ENCODE data around the gene SCN4B. TPM values are rescaled to one million over a fixed set of nuclear protein-coding genes. Genes with fewer than 3 reads are reported as not detected.
A peak's percentile ranks its signal among the peaks of the same experiment; 100 is the strongest.
"Not testable (repeated sequence)": the region's sequence is repeated elsewhere in the genome, so short reads cannot be mapped to it uniquely, and the experiment has no call there.

The SCN4B gene, protein sequence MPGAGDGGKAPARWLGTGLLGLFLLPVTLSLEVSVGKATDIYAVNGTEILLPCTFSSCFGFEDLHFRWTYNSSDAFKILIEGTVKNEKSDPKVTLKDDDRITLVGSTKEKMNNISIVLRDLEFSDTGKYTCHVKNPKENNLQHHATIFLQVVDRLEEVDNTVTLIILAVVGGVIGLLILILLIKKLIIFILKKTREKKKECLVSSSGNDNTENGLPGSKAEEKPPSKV
- not detected in 2 replicates for total RNA-seq (2014; rRNA removed; shearing (Covaris generic))
- 0.04 and 0.06 TPM in 2 replicates for polyA plus RNA-seq (2015; cell fraction: cytosol; rRNA removed)
- not detected in 2 replicates for polyA plus RNA-seq (2015; cell fraction: nucleus; rRNA removed)

DNA sequence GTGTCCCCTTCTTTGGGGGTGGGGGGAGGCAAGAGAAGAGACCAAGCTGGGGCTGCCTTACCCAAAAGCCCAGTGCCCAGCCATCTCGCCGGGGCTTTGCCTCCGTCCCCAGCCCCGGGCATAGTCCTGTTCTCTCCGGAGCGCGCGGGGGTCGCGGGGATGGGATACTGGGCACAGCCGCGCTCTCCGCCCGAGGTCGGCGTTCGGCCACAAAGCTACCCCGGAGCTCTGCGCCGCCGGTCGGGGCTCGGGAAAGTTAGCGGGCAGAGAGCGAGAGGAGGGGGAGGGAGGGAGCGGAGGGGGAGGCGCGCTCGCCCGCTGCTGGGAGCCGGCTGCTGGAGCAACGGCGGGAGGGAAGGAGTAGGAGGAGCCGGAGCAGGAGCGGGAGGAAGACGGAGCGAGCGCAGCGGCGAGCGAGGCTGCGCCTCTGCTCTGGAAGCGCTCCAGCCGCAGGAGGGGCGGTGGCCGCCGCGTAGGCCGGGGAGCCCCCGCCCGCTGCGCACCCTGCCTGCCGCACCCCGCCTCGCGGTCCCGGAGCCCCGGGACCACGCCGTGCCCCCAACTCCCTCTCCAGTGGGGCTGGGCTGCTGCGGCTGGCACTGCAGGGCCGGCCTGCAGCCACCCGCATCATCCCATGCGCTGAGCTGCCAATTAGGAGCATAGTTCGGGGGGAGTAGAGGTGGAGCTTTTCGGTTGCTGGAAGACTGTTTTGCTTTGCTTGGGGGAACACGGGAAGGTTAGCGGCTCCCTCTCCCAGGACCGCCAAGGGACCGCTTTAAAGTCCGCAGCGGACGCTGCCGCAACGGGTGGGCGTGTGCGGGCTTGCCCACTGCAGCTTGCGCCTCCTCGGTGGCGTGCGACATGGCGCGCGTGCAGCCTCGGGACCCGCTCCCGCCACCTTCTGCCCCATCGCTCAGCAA is at the start of gene SCN4B:
SCN4B (minus strand) TSS at position 272 of the 920 bp plus-strand sequence; CDS start at position 122, 150 bp downstream.
- peak; percentile 12 for DNase-seq (ENCODE audit: low read depth, low spot score)
- in situ Hi-C loops (cut with HindIII; ENCODE audit: low pct_unique_long_range_greater_than_20kb, low sequenced_read_pairs), result no loop called here

- DNase-seq (ENCODE audit: low read depth, low spot score), result no peak
- in situ Hi-C loops (cut with HindIII; ENCODE audit: low pct_unique_long_range_greater_than_20kb, low sequenced_read_pairs), result no loop called here
Measured at GRCh38 chr11:118201966-118202365, 49.3 kb upstream of the SCN4B start.

- no peak for DNase-seq (ENCODE audit: low read depth, low spot score)
- in situ Hi-C loops (cut with HindIII; ENCODE audit: low pct_unique_long_range_greater_than_20kb, low sequenced_read_pairs), result no loop called here
Measured at GRCh38 chr11:118200901-118201680, 48.5 kb upstream of the SCN4B start.

- no peak for DNase-seq (ENCODE audit: low read depth, low spot score)
- in situ Hi-C loops (cut with HindIII; ENCODE audit: low pct_unique_long_range_greater_than_20kb, low sequenced_read_pairs), result no loop called here
Measured at GRCh38 chr11:118200497-118200896, 47.9 kb upstream of the SCN4B start.

DNA sequence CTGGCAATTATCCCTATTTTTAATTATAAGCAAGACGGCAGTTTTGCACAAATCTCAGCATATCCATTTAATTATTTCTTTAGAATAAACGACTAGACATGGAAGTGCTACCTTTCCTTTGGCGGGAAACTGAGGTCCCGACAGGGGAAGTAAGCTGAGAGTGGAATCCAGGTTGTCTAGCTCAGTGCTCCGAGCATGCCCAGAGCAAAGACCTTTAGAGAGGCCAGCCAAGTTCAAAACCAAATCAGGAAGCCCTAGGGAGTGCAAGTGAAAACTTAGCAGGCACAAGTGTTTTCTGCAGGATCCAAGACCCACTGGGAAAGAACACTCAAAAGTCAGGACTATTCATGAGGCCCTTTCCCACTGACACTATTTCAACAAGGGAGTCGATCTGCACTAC is 46.5 kb upstream of the SCN4B start:
- in situ Hi-C loops (cut with HindIII; ENCODE audit: low pct_unique_long_range_greater_than_20kb, low sequenced_read_pairs), result no loop called here
- no peak for DNase-seq (ENCODE audit: low read depth, low spot score)

- DNase-seq (ENCODE audit: low read depth, low spot score), result peak; percentile 64
- in situ Hi-C loops (cut with HindIII; ENCODE audit: low pct_unique_long_range_greater_than_20kb, low sequenced_read_pairs), result no loop called here
Measured at GRCh38 chr11:118198370-118198769, 45.7 kb upstream of the SCN4B start.

DNA sequence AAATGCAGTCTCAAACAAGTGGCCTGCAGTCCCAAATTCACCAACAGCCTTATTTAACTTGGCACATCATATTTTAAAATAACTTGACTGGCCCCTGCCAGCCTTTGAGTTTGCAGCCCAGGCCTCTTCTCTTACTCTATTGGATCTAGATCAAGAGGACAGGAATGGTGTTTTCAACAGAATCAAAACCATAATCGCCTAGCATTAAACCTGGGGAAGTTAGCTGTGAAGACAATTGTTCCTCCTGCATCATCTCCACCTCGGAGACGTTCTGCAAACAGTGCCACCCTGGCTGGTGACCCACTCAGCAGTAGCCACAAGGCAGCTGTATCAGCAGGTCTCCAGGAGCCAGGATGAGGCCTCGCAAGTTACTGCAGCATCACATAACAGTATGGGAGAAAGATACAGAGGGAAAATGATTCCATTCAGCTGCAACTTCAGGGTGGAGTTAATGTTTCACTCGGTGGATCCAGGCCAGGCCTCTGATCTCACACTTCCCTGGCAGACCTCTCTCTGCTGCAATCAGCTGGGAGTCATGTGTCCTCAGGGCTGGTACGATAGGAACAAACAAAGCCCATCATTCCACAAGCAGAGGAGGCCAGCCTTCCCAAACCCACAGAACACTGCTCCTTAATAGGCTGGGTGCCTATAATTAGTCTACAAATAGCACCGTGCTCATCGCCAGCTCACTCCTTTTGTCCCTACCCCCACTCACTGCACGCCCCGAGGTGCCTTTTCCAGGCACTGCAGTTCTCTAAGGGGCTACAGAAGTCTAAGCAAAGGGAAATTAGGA is 42.4 kb upstream of the SCN4B start:
- peak; percentile 87 for DNase-seq (ENCODE audit: low read depth, low spot score)
- in situ Hi-C loops (cut with HindIII; ENCODE audit: low pct_unique_long_range_greater_than_20kb, low sequenced_read_pairs), result no loop called here

- DNase-seq (ENCODE audit: low read depth, low spot score), result peak; percentile 27
- in situ Hi-C loops (cut with HindIII; ENCODE audit: low pct_unique_long_range_greater_than_20kb, low sequenced_read_pairs), result no loop called here
Measured at GRCh38 chr11:118193910-118194566, 41.4 kb upstream of the SCN4B start.

GRCh38 chr11:118192817-118193216 is 40.2 kb upstream of the SCN4B start:
- DNase-seq (ENCODE audit: low read depth, low spot score); in situ Hi-C loops (cut with HindIII; ENCODE audit: low pct_unique_long_range_greater_than_20kb, low sequenced_read_pairs): not testable (repeated sequence)

GRCh38 chr11:118190942-118191506 is 38.4 kb upstream of the SCN4B start:
- in situ Hi-C loops (cut with HindIII; ENCODE audit: low pct_unique_long_range_greater_than_20kb, low sequenced_read_pairs); DNase-seq (ENCODE audit: low read depth, low spot score): not testable (repeated sequence)

DNA sequence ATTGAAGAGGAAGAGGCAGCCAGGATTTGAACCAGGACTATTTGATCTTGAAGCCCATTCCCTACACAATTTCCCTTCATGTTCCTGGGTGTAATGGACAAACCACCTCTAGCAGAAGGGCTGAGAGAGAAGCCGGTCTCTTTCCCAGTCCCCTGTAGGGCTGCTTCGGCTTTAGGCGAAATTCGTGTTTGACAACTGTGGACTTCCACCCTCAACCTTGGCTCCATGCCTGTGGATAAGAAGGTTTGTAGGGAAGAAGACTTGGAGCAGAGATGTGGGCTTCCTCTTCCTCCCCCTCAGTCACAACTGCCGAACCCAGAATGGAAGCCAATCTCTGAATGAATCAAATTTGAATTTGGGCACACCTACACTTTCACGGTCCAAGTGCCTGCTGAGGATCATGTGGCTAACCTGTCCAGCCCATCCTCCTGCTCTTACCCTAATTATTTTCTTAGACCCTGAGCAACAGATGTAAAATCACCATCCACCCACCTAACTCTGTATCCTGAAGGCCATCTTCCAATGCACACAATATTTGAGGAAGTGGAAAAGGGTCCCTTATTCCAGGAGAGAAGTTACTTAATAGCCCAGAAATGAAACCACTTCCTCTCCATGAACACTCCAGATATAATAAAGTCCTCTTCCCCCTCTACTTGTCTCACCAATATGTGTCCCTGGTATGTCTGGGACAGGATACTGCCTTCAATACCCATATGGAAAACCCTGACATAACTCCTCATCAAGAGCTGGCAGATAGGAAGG is 33.9 kb upstream of the SCN4B start:
- in situ Hi-C loops (cut with HindIII; ENCODE audit: low pct_unique_long_range_greater_than_20kb, low sequenced_read_pairs), result no loop called here
- DNase-seq (ENCODE audit: low read depth, low spot score), result no peak

GRCh38 chr11:118184784-118185579 is 32.4 kb upstream of the SCN4B start:
- in situ Hi-C loops (cut with HindIII; ENCODE audit: low pct_unique_long_range_greater_than_20kb, low sequenced_read_pairs), result no loop called here

GRCh38 chr11:118183691-118184090 is 31.1 kb upstream of the SCN4B start:
- in situ Hi-C loops (cut with HindIII; ENCODE audit: low pct_unique_long_range_greater_than_20kb, low sequenced_read_pairs); DNase-seq (ENCODE audit: low read depth, low spot score): not testable (repeated sequence)

More at GRCh38 chr11:118184784-118185579, 32.4 kb upstream of the SCN4B start:
- DNase-seq (ENCODE audit: low read depth, low spot score), result no peak

DNA sequence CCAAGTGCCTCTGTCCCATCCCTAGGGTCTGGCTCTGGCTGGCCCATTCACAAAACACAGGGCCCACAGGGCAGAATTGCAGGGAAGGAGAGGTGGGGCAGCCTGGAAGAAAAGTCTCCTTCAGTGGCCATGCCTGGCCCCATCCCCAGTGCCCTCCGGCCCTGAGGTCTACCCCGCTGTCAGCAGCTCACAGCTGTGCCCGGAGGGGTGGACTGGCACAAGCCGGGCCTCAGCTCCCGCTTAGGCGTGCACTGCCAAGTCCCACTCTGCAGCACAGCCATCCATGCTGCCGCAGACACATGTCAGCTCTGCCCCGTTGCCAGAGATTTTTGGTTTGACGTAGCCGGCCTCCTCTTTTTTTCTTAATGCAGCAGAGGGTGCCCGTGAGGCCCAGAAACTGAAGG is 27.7 kb upstream of the SCN4B start:
- in situ Hi-C loops (cut with HindIII; ENCODE audit: low pct_unique_long_range_greater_than_20kb, low sequenced_read_pairs), result no loop called here
- peak; percentile 53 for DNase-seq (ENCODE audit: low read depth, low spot score)

- in situ Hi-C loops (cut with HindIII; ENCODE audit: low pct_unique_long_range_greater_than_20kb, low sequenced_read_pairs), result no loop called here
- no peak for DNase-seq (ENCODE audit: low read depth, low spot score)
Measured at GRCh38 chr11:118176778-118177134, 24.1 kb upstream of the SCN4B start.

All from SK-MEL-5 (cell line).